ENCODE results near the gene ARHGEF6.

GRCh38 chrX:136656361-136656964 is 124.3 kb downstream of the ARHGEF6 start:
- TF ChIP-seq POLR2A (IDR thresholded peaks at IDR 0.05): no peak
- TF ChIP-seq CTCF (IDR thresholded peaks at IDR 0.05): no peak
- TF ChIP-seq EP300 (IDR thresholded peaks at IDR 0.05): no peak

All from tibial nerve (tissue), 4 donors.